22Rv1 (cell line): Measurements from ENCODE around the gene SPATA31D3.

ENCODE experiments used
- ZFX ChIP-seq: fragments of 450-650 bp; IDR thresholded peaks from 2 replicates; pipeline ENCODE4 v1.6.1; 2017; ENCODE audit warnings: antibody characterized with exemption, borderline replicate concordance
- TF ChIP-seq, protein P1 (sequence below): fragments of 450-650 bp; IDR thresholded peaks from 2 replicates; pipeline ENCODE4 v1.5.1; 2017; ENCODE audit warnings: mild to moderate bottlenecking

DNA sequence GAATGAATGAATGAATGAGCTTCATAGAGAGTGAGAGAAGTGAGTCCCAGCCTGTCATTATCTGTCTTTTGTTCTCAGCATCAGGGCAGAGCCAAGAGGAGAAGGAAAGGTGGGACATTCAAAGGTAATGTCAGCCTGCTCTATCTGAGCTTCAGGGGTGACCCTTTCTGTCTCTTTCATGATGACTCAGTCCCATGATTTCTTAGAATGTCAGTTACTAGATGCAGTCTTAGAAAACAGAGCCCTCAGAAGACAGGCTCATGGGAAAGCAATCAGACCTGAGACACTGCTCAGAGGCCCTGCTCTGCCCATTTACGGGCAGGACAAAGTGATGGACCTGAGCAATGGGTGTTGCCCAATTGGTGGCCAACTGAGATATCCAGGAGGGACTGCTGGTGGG is 46.4 kb downstream of the SPATA31D3 start:
- TF ChIP-seq, protein P1, sequence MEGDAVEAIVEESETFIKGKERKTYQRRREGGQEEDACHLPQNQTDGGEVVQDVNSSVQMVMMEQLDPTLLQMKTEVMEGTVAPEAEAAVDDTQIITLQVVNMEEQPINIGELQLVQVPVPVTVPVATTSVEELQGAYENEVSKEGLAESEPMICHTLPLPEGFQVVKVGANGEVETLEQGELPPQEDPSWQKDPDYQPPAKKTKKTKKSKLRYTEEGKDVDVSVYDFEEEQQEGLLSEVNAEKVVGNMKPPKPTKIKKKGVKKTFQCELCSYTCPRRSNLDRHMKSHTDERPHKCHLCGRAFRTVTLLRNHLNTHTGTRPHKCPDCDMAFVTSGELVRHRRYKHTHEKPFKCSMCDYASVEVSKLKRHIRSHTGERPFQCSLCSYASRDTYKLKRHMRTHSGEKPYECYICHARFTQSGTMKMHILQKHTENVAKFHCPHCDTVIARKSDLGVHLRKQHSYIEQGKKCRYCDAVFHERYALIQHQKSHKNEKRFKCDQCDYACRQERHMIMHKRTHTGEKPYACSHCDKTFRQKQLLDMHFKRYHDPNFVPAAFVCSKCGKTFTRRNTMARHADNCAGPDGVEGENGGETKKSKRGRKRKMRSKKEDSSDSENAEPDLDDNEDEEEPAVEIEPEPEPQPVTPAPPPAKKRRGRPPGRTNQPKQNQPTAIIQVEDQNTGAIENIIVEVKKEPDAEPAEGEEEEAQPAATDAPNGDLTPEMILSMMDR = no peak
- no peak for TF ChIP-seq ZFX
